Panc1 (cell line): ENCODE data around the gene FAM53B. TPM values are rescaled to one million over a fixed set of nuclear protein-coding genes. Genes with fewer than 3 reads are reported as not detected.

Experiments
- ATAC-seq: fragments of 200-7000 bp; cut with Tn5 transposase; 2 replicates; pipeline ENCODE4 v1.9.1; 2020; ENCODE audit warnings: mild to moderate bottlenecking, moderate library complexity
- BruUV-seq: library from RNA; stranded (reverse); fragments of 400-500 nt; replicated peaks from 2 replicates; lab custom pipeline; 2021; lab: Mats Ljungman, UMichigan
- CTCF ChIA-PET: fragments of 300-600 bp; sonication (Branson Sonifier 250); formaldehyde crosslinking; loops from one replicate; lab custom pipeline; 2022; ENCODE audit warnings: antibody characterized with exemption; lab: Charles Lee
- POLR2A ChIA-PET: fragments of 300-600 bp; sonication (Branson Sonifier 250); formaldehyde crosslinking; loops from one replicate; lab custom pipeline; 2022; ENCODE audit warnings: antibody characterized with exemption; lab: Charles Lee
- DNase-seq: peaks from one replicate; pipeline ENCODE4 v3.0.0-alpha.2; 2010; ENCODE audit warnings: low read depth, low spot score
- H3K27ac ChIP-seq: 2 replicates; pipeline ENCODE4 v1.5.1; 2011; ENCODE audit warnings: mild to moderate bottlenecking, low read length, inconsistent platforms
- H3K27me3 ChIP-seq: fragments of 200-500 bp; sonication (Bioruptor generic); 2 replicates; pipeline ENCODE4 v1.6.0; 2014; ENCODE audit warnings: low read length, inconsistent platforms; ENCODE audit not compliant: control insufficient read depth, insufficient read depth
- H3K36me3 ChIP-seq: fragments of 200-500 bp; sonication (Bioruptor generic); 2 replicates; pipeline ENCODE4 v1.5.1; 2014; ENCODE audit warnings: inconsistent platforms, mild to moderate bottlenecking, low read length, moderate library complexity; ENCODE audit not compliant: control insufficient read depth, insufficient read depth
- H3K4me1 ChIP-seq: 2 replicates; pipeline ENCODE4 v1.5.1; 2011; ENCODE audit warnings: inconsistent platforms, mild to moderate bottlenecking, low read length, moderate library complexity; ENCODE audit not compliant: control insufficient read depth, insufficient read depth
- H3K4me3 ChIP-seq, 2 experiments: 2 replicates each; pipeline ENCODE4 v1.5.1; 2011 to 2012; ENCODE audit warnings: low read depth in 2 of 2, low read length in 2 of 2, mild to moderate bottlenecking in 2 of 2, inconsistent platforms in 1 of 2, moderate library complexity in 1 of 2
- H3K9me3 ChIP-seq: fragments of 200-500 bp; sonication (Bioruptor generic); 2 replicates; pipeline ENCODE4 v1.5.1; 2014; ENCODE audit warnings: low read depth, mild to moderate bottlenecking, inconsistent platforms, low read length, moderate library complexity; ENCODE audit not compliant: control insufficient read depth, insufficient read depth
- CTCF ChIP-seq: fragments of 450-650 bp; IDR thresholded peaks from 2 replicates; pipeline ENCODE4 v1.5.1; 2017; ENCODE audit warnings: mild to moderate bottlenecking
- POLR2AphosphoS5 ChIP-seq: IDR thresholded peaks from 2 replicates; pipeline ENCODE4 v1.6.1; 2012; ENCODE audit warnings: mild to moderate bottlenecking, low read depth, low read length, moderate library complexity
- REST ChIP-seq, 2 experiments: IDR thresholded peaks; 2 replicates each; pipeline ENCODE4 v1.6.1; 2011 to 2012; ENCODE audit warnings: low read depth in 2 of 2, control low read depth in 1 of 2, low read length in 1 of 2, mild to moderate bottlenecking in 1 of 2, moderate library complexity in 1 of 2; ENCODE audit not compliant: insufficient read depth in 1 of 2
- SIN3A ChIP-seq: IDR thresholded peaks from 2 replicates; pipeline ENCODE4 v1.6.1; 2012; ENCODE audit warnings: low read depth, mild to moderate bottlenecking, low read length, moderate library complexity, borderline replicate concordance; ENCODE audit not compliant: insufficient read depth
- TCF7L2 ChIP-seq: IDR thresholded peaks from 2 replicates; pipeline ENCODE4 v1.6.1; 2011; ENCODE audit warnings: mild to moderate bottlenecking, low read depth, low read length, inconsistent platforms
- in situ Hi-C: cut with HindIII; loops from 2 replicates; pipeline ENCODE4 v1.10.0; 2016; ENCODE audit warnings: low sequenced_read_pairs, low pct_unique_long_range_greater_than_20kb
- intact Hi-C: fragments of 100-400 bp; cut with micrococcal nuclease; formaldehyde crosslinking; loops from one replicate; pipeline ENCODE4 v1.10.0; 2022; ENCODE audit not compliant: unreplicated experiment
- total RNA-seq: library from RNA; stranded (reverse); gene quantifications from one replicate; pipeline ENCODE4 v1.2.1, GENCODE V29; 2021; ENCODE audit not compliant: unreplicated experiment

FAM53B gene
- total RNA-seq, 1 experiment from 2014 or later = 42.5 TPM

GRCh38 chr10:124593431-124593985 lies 150.7 kb downstream of the FAM53B start:
- DNase-seq = no peak
- TF ChIP-seq SIN3A (no peak), REST (IDR thresholded peaks at IDR 0.05; ENCODE audit: insufficient read depth in 1 of 2, low read depth in 2 of 2, low read length in 1 of 2) (no peak), TCF7L2 (no peak), POLR2AphosphoS5 (no peak), CTCF (no peak)
- Histone ChIP-seq H3K4me1 (no peaks in the 10 kb centered on the region), H3K27me3 (no peaks in the 10 kb centered on the region), H3K36me3 (no peaks in the 10 kb centered on the region), H3K4me3 (no peak overlapping the region), H3K27ac (no peak overlapping the region), H3K9me3 (no peaks in the 10 kb centered on the region)
- BruUV-seq = no TSS peak
- no peak for ATAC-seq
- intact Hi-C loops (no loop called here), in situ Hi-C loops (no loop called here)
- ChIA-PET POLR2A (no interaction called here), CTCF (no interaction called here)

GRCh38 chr10:124592736-124593430 lies 151.3 kb downstream of the FAM53B start:
- CTCF ChIA-PET = no interaction called here
- no peak for DNase-seq
- no TSS peak for BruUV-seq

More at GRCh38 chr10:124592736-124593430, 151.3 kb downstream of the FAM53B start:
- Histone ChIP-seq H3K4me3 (no peak overlapping the region), H3K27me3 (no peaks in the 10 kb centered on the region), H3K27ac (no peak overlapping the region), H3K36me3 (no peaks in the 10 kb centered on the region), H3K4me1 (no peaks in the 10 kb centered on the region), H3K9me3 (no peaks in the 10 kb centered on the region)
- in situ Hi-C loops (no loop called here), intact Hi-C loops (no loop called here)
- TF ChIP-seq CTCF = no peak
- POLR2A ChIA-PET = no interaction called here
- ATAC-seq = no peak
